GM21529 (cell line): ENCODE data around the gene ATXN1L.
"Not testable (repeated sequence)": the region's sequence is repeated elsewhere in the genome, so short reads cannot be mapped to it uniquely, and the experiment has no call there.

Experiments used
- ATAC-seq: cut with Tn5 transposase; IDR thresholded peaks from one replicate; pipeline ENCODE4 v1.9.1; 2021; ENCODE audit not compliant: unreplicated experiment

Gene ATXN1L

GRCh38 chr16:71845639-71846430 lies at the start of gene ATXN1L:
Gene ATXN1L (plus strand): TSS chr16:71845976. CDS start chr16:71849741, 3,765 bp downstream.
- ATAC-seq = peak; percentile 64

- no peak for ATAC-seq
Observed at GRCh38 chr16:71796501-71797097, 49.2 kb upstream of the ATXN1L start.

GRCh38 chr16:71803305-71803690 lies 42.5 kb upstream of the ATXN1L start:
- ATAC-seq = no peak

- peak; percentile 35 for ATAC-seq
Observed at GRCh38 chr16:71807905-71808592, 37.7 kb upstream of the ATXN1L start.

DNA sequence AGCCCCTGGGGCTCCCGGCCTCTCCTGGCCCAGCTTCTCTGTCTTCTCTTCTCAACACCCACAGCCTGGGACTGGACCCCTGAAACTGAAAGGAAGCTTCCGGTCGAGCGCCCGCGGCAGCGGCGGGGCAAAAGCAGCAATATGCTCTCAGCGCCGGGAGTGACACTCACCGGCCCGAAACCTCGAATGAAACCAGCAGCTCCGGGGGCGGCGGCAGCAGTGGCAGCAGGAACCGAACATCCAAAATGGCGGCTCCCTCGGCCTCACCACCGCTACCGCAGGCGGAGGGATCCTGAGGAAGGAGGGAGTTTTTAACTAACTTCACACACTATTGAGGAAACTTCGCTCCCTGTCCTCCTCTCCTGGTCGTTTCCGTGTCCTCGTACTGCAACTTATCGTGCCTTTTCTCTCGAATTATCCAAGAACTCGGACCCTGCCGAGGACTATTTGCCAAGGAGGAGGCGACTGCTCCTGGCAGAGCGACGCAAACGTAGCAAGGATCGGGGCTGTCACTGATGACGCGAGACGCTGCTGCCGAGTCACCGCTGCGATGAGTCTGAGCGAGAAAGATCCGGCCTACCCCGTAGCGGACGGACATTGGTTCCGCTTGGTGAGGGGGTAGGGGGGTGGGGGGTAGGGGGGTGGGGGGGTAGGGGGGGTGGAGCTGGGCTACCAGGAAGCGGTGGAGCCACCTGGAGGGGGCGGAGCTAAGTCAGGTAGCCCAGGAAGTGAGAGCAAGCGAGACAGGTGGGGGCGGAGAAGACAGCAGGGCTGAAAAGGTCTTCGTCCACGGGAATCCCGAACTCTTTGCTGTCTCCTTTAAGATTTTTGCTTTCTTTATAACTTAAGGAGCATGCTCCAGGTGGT lies 37.0 kb upstream of the ATXN1L start, which contains the start of gene AP1G1:
Gene AP1G1 (minus strand): TSS at position 242 of the 867 bp plus-strand sequence. CDS start 19,355 bp downstream, outside the sequence.
- ATAC-seq = peak; percentile 77

DNA sequence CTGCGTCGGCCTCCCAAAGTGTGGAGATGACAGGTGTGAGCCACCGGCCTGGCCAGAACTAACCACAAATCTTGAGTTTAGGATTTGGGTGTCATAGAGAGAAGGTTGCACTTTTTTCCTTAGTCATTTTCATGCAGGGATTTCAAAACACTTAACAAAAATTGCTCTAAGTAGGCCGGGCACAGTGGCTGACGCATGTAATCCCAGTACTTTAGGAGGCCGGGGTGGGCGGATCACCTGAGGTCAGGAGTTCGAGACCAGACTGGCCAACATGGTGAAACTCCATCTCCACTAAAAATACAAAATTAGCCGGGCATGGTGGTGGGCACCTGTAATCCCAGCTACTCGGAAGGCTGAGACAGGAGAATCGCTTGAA lies 35.6 kb upstream of the ATXN1L start:
- ATAC-seq = not testable (repeated sequence)

- no peak for ATAC-seq
Observed at GRCh38 chr16:71811261-71811803, 34.4 kb upstream of the ATXN1L start.

DNA sequence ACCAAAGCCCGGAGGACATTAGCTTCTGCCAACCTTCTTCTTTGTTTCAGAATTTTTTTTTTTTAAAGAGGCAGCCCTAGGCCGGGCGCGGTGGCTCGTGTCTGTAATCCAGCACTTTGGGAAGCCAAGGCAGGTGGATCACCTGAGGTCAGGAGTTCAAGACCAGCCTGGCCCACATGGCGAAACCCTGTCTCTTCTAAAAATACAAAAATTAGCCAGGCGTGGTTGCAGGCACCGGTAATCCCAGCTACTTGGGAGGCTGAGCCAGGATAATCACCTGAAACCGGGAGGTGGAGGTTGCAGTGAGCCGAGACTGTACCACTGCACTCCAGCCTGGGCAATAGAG lies 28.6 kb upstream of the ATXN1L start:
- ATAC-seq = not testable (repeated sequence)

- no peak for ATAC-seq
Observed at GRCh38 chr16:71826533-71827017, 19.2 kb upstream of the ATXN1L start.

DNA sequence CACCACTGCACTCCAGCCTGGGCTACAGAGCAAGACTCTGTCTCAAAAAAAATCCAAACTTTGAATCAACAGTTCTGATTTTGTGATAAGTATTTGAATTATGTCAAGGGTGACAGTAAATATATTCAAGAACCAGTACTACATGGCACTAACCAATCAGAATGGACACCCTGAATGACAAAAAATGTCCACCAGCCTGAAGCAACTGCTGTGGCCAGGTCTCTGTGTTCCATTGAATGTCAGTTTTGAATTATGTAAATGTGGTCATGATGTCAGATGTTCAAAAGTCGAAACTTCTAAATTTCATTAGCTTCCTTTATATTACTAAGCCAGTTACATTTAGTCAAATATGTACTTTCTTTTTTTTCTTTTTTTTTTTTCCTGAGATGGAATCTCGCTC lies 15.4 kb upstream of the ATXN1L start:
- no peak for ATAC-seq

DNA sequence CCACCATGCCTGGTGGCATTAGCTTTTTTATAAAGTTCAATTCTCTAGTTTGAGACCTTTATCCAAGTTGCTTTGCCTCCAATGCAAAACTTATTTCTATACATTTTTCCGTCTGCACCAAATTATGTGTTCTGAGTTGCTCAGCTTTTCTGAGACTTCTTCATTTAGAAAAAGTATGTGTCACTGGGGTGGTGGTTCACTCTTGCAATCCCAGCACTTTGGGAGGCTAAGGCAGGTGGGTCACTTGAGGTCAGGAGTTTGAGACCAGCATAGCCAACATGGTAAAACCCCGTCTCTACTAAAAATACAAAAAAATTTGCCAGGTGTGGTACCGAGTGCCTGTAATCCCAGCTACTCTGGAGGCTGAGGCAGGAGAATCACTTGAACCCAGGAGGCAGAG lies 14.1 kb upstream of the ATXN1L start:
- not testable (repeated sequence) for ATAC-seq

DNA sequence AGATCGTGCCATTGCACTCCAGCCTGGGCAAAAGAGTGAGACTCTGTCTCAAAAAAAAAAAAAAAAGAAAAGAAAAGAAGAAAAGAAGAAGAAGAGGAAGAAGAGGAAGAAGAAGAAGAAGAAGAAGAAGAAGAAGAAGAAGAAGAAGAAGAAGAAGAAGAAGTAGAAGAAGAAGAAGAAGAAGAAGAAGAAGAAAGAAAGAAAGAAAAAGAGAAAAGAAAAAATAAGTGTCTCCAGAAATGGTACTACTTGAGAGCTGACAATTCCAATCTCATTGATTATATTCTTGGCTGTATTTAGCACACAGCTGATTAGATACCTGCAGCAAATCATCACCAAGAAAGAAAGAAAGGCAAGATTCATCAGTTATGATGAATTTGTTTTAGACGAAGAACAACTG lies 13.7 kb upstream of the ATXN1L start:
- ATAC-seq = not testable (repeated sequence)

- ATAC-seq = no peak
Observed at GRCh38 chr16:71834291-71834690, 11.5 kb upstream of the ATXN1L start.

DNA sequence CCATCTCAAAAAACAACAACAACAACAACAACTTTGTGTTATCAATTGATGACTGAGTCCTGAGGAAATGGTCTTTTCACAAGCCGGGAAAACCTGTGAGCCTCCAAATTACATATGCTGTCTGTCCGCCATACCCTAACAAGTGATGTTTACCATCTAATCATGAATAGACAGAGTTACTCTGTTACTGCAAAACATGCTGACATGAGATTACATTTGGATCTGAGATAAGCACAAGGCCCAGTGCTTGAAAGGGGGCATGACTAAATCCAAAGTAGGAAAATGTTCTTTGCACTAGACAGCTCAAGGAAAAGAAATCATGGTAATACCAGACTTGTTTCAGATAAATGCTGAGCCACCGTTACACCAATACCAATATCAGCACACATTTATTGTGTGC lies 8.6 kb upstream of the ATXN1L start:
- ATAC-seq = no peak

DNA sequence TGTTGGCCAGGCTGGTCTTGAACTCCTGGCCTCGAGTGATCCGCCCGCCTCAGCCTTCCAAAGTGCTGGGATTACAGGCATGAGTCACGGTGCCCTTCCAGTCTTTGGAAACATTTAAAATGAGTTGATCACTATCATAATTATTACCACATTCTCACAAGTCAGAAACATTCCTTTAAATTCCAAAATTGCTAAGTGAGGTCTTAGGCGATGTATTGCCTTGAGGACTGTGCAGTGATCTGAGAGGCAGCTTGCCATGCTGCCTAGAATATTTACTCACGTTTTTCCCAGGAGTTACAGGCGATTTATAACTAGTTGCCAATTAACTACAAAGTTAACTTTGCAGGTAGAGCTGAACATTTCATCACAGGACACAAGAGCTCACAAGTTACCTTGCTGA lies 5.7 kb upstream of the ATXN1L start:
- no peak for ATAC-seq

DNA sequence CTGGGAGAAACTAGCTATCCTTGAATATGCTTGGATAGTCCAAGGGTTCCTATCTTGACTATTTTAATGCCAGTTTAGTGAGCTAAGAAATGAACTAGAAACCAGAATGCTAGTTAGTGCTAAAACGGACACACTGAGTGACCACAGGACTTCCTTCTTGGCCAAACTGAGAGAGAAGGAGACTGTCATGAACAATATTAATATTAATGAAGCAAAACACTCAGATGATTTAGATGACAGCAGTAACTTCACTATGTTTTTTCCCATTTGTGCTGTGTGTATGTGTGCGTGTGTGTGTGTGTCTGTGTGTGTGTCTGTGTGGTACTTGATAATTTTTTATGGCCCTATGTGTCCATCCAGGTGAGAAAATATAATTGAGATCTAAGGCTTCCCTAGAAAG lies 2.2 kb upstream of the ATXN1L start:
- peak; percentile 22 for ATAC-seq

GRCh38 chr16:71846431-71846830 lies 655 bp downstream of the ATXN1L start:
- ATAC-seq = no peak

DNA sequence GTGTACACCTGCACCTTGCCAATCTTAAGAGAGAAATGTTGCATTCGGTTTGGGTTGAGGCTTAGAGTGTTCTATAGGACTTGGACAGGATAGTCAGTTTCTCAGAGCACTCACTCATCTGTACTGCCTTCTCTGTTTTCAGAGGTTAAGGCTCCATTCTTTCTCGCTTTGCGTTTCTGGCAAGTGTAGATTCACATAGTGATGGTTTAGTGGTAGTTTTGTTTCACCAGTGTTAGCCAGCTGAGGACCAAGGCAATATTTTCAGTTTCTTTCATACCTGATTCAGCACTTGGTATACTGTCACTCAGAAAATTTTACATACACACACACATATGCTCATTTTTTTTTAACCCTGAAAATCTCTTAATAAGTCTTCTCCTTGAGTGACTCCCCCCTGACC lies 1.3 kb downstream of the ATXN1L start:
- no peak for ATAC-seq

DNA sequence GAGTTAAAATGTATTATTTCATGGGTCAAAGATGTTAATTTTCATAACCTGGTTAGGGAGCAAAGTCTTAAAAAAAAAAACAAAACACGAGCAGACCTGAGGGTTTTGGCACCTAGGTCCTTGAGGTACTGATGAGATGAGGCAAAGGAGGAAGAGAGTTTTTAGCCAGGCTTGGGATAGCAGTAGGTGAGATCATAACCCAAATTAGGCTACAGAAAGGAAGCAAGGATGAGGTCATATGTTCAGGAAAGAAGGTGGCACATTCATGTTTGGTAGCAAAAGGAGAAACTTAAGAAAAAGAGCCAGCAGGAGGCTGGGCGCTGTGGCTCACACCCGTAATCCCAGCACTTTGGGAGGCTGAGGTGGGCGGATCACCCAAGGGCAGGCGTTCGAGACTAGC lies 2.8 kb downstream of the ATXN1L start:
- ATAC-seq = no peak

DNA sequence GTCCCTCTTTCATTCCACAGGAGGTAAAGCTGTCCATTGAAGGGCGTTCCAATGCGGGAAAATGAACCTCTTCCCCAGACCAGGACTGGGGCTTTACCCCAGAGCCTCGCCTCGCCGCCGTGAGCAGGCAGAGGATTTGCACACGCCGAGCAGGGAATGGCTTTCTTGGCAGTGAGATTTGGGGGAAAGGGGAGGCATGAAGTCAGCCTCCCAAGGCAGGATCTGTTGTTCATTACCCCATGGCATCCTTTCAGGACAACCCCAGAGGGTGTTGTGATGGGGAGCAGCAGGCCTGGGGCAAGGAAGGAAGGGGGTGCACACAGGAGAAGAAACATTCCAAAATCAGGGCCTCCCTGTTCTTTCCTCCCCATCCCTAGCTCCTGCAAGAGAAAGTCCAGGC lies 6.0 kb downstream of the ATXN1L start:
- no peak for ATAC-seq

DNA sequence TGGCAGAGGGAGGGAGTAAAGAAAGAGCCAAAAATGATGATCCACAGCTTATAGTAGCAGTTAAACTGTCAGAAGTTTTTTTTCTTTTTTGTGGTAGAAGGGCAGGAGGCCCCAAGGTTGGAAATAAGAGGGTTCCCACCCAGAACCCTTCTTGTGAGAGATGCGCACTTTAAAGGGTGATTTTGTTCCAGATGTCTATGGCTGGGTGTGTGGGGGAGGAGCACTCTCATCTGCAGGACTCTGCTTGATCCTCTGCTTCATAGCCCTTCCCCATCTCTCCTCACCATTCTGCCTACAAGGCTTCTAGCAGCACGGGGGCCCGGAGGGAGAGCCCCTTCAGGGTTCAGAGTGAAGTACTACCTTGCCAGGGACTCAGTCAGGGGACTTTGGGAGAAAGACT lies 6.4 kb downstream of the ATXN1L start:
- ATAC-seq = no peak
